Kidney tubule cell (primary cell): ENCODE results near the gene ABLIM2.
"Not testable (repeated sequence)": the region's sequence is repeated elsewhere in the genome, so short reads cannot be mapped to it uniquely, and the experiment has no call there.

ENCODE experiments used
- DNase-seq: peaks from one replicate; pipeline ENCODE4 v3.0.0-alpha.2; 2018; ENCODE audit warnings: low spot score

ABLIM2 gene

DNA sequence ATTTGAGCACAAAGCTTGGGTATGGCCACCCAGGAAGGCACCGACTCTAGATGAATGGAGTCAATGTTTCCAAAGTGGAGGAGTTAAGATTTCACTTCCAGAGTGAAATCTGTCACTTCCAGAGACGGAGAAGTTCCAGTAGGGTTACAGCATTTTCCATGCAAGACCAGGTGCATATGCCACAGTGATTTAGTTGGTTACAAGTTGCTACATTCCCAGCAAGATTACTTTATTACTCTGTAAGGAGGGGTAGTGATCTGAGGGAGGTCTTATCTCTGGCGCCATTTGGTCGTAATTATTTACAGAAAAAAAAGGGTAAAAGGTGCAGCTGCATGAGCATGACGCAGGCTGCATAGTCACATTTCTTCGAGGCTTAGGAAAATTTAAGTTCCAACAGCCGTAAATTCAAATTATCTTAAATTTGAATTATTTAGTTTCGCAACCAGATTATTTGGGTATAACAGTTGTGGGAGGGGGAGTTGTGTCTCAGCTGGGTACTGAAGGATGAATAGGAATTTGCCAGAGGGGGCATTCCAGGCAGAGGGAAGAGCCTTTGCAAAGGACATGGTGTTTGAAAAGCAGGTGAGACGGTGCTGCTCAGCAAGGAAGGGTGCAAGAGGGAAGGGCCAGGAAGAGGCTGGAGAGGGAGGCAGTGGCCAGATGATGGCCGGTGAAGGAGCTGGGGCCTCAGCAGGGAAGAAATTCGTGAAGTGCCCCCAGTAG, 201.5 kb downstream of the ABLIM2 start:
- DNase-seq = no peak

DNA sequence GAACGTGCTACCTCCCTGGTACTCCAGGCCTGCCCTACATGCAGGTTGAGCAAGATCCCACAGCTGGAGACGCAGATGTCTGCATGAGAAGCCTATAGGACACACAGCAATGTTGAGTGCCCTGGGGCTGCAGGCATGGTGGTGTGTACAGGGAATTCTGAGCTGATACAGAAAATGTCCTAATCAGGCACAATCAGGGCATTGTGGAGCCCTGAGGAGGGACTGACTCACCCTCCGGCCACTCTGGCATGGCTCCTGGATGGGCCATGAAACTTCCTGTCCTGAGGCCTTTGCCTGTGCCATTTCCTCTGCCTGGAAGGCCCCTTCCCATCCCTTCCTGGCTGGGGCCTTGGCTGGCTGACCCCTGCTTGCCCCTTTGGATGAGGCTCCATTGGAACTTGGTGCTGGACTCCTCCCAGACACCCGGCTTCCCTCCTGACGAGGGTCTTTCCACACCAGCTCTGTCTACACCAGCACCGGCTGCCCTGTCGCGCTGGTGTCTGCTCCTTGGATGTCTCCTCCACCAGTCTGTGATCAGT, 202.3 kb downstream of the ABLIM2 start:
- DNase-seq = peak; percentile 75

DNA sequence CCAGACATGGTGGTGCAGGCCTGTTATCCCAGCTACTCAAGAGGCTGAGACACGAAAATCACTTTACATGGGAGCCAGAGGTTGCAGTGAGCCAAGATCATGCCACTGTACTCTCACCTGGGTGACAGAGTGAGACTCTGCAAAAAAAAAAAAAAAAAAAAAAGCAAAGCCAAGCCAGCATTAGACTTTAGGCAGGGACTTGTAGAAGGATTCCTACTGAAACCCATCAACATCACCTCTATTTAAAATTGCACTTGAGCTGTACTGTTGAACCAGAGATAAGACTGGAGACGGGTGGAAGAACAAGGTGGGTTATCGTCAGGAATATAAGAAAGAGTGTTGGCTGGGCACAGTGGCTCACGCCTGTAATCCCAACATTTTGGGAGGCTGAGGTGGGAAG, 203.2 kb downstream of the ABLIM2 start:
- DNase-seq = no peak

DNA sequence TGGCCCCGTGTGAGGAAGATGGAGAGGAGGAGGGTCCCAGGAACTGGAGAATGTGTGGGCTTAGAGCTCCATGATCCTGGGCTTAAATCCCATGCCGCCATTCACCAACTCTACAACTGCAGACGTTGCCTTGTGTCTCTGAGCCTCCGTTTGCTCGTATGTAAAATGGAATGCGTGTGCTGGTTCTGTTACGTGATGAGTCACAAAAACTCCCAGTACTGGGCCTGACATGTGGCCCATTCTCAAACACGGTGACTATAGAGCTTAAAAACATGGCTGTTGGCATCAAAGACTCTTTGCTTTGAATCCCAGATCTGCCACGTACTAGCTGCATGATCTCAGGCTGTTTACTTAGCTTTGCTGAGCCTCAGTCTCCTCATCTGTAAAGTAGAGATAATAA, 206.0 kb downstream of the ABLIM2 start:
- DNase-seq = no peak

DNA sequence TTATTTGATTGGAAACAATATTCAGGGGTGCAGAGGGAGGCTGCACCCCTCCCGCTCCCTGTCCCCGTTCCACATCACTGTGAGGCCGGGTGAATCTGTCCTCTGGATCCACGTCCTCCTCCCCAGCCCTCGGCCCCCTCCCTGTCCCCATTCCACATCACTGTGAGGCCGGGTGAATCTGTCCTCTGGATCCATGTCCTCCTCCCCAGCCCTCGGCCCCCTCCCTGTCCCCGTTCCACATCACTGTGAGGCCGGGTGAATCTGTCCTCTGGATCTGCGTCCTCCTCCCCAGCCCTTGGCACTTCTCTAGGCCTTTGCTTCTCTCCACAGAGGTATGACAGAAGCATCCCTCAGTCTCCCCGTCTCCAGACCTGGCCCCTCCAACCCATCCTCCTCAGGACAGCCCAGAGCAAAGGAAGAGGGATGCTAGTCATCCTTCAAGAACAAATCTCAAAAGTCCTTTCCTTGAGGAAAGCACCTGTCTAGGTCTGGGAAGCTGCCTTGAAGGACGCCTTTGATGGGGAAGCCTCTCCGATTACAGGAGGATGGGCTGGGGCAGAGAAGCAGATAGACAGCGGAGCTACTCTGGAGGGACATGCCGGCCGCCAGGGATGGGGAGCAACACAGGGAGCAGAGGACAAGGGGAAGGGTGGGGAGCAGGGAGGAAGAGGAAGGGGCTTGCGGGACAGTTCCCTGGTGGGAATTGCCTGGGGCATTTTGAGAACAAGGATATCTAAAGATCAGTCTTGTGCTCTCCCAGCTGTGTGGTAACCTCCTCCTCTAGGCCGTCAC, 208.1 kb downstream of the ABLIM2 start:
- no peak for DNase-seq

DNA sequence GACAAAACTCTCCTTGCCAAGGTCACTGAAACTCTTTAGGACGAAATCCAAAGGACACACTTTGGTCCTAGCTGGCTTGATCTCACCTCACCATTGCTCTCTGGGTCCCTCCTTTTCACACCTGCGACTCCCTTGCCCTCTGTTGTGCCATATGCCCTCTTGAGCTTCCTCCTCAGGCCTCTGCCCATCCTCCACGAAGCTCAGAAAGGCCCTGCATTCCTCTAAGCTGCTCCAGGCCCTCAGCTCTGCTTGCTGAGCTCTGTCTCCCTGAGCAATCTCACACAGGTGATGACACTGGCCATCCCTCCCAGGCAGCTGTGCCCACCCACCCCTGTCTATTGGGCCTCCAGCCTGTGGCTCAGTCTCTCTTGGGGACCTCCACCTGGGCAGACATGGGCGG, 208.9 kb downstream of the ABLIM2 start:
- no peak for DNase-seq

DNA sequence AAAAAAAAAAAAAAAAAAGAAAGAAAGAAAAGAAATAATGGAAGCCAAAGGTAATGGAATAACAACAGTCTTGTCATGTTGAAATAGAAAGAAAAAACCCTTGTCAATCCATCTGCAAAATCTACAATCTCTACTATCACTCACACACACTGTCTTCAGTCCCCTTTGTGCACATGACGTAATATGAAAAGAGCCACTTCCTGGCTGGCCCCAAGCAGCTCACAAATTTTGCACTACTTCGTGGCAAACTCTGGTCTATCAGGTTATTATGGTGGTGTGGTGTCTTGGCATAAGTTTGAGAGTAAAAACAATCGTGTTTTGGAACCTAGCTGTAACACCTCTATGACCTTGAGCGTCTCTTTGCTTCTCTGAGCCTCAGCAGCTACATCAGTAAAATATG, 210.7 kb downstream of the ABLIM2 start:
- DNase-seq = no peak

DNA sequence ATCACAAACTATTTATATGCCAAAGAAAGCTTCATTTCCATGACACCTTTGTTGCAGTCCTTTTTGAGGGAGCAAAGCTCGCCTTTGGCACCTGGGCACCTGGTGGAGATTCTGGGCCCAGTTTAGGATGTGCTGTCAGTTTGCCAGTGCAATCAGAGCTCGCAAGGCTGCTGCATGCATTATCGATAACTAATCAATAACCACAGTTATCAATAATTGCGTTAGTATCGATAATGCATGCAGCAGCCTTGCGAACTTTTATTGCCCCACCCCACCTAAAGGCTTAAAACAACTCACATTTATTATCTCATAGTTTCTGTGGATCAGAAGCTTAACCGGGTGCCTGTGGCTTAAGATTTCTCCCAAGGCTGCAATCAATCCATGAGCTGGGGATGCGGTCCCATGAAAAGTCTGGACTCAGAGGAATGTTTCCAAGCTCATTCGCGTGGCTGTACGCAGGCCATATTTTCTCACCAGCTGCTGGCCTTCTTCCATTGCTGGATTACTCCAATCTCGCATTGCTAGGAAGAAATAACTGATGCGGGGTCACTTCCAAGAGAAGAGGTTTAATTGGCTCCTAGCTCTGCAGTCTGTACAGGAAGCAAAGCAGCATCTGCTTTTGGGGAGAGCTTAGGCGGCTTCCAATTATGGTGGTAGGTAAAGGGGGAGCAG, 212.8 kb downstream of the ABLIM2 start:
- no peak for DNase-seq

DNA sequence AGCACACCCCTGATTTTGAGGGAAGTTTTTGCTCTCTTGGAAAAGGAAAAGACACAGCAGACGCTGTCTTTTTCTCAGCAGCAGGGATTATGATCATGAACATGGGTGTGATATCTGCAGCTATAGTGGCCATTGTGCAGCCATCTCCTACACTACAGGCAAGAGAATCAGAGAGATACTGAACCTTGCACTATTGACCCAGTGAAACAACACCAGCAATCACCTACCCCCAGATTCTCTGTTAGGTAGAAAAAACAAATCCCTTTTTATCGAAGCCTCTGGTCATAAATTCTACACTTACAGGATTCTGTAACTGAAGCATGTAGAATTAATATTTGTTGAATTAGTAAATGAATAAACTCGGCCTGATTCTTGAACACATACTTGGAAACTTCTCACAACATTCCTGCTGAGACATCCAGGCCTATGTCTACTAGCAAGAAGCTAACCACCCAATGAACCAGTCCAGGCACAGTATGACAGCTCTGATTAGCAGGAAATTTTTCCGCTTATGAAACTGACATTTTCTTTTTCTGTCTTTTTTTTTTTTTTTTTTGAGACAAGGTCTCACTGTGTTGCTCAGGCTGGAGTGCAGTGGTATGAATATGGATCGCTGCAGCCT, 213.9 kb downstream of the ABLIM2 start:
- peak; percentile 67 for DNase-seq

DNA sequence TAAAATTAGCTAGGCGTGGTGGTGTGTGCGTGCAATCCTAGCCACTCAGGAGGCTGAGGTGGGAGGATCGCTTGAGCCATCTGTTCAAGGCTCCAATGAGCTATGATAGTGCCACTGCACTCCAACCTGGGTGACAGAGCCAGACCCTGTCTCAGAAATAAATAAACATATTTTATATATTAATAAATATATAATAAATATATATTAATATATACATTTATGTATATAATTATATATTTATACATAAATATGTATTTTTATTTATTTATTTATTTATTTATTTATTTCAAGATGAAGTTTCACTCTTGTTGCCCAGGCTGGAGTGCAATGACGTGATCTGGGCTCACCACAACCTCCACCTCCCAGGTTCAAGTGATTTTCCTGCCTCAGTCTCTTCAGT, 214.9 kb downstream of the ABLIM2 start:
- not testable (repeated sequence) for DNase-seq

DNA sequence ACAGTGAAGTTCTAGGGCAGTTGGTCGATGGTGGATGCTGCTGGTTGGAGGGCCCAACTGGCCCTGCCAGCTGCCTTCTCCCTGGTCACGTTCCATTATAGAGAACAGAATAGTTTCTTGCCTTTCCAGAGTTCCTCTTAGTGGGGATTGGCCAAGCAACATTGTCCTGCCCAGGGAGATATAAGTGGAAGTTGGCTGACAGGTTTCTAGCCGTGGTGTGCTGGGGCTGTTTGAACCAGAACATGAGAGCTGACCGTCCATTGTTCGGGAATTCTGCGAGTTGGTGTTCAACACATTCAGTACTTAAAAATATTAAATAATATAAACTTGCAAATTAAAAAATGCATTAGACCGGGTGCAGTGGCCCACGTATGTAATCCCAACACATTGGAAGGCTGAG, 215.4 kb downstream of the ABLIM2 start:
- DNase-seq = no peak

DNA sequence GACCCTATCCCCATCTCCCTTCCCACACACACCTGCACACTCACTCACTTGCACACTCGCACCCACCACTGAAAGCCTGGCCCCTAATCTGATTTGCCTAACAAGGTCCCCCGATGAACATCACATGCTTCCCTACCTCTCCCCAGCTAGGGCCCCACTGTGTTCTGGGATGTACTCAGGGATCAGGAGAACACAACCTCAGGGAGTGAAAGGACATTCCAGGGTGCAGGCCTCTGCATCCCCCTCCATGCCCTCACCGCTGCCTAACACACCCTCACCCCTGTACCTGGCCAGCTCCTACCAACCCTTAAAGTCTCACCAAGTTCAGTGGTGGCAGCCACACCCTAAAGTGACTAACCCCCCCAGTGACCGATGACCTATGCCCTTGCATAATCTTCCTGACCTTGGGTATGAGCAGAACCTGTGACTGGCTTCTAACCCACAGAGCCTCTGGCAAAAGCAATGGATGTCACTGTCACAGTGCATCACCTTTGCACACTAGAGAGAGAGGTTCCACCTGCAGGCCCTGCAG, 216.6 kb downstream of the ABLIM2 start:
- DNase-seq = no peak

DNA sequence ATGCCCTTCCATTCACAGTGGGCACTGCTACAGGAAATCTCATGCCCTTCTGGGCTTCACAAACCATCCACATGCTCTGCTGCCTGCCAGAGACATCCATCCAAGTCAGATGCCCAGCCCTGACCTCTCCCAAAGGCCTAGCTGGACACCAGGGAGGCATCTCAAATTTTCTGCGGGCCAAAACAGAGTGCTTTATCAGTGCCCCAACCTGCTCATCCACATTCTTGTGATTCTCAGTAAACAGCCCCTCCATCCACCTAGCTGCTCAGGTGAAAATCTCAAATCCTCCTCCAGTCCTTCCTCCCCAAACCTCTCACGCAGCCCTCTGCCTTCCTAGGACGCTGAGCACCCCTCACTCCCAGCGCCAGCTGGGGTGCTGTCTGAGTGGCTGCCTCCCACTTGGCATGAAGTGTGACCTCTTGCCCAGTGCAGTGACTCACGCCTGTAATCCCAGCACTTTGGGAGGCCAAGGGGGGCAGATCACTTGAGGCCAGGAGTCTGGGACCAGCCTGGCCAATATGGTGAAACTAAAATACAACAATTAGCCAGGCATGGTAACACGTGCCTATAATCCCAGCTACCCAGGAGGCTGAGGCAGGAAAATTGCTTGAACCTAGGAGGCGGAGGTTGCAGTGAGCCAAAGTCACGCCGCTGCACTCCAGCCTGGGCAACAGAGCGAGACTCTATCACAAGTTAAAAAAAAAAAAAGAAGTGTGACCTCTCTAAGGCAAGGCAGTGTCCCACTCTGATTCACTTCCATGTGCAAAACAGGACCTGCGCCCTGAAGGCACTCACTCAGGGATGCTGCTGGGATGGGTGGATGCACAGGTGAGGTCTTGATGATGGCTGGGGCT, 217.3 kb downstream of the ABLIM2 start:
- peak; percentile 61 for DNase-seq

DNA sequence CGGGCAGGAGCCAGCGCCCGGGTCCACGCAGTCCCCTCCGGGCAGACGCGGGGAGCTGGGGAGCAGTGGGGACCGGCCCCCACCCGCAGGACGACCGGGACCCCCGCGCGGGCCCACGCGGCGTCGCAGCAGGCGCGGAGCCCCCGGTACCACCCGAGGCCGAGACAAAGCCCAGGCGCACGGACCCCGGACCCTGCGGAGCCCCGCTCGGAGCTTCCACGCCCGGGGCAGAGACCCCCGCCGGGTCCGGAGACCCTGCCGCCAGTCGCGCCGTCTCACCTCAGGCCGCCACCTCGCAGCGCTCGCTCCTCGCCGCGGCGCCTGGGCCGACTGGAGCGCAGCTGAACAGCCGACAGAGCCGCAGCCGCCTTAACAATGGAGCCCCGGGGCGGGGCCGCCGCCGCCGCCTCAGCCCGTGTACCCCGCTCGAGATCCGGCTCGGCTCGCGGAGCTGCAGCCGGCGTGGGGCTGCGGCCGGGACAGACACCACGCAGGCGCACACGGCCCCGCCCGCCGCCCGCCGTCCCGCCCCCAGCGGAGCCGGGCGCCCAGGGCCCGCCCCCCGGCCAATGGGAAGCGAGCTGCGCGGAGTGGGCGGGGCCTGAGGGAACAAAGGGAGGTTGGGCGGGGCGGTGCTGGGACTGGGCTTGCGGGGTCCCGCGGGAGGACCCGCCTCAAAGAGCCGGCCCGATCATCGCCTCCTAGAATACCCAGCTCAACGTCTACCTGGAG, 219.1 kb downstream of the ABLIM2 start, which contains the start of gene AFAP1:
AFAP1 (minus strand) TSS at position 485 of the 732 bp plus-strand sequence. CDS start 67,783 bp downstream, outside the sequence.
- peak; percentile 91 for DNase-seq

DNA sequence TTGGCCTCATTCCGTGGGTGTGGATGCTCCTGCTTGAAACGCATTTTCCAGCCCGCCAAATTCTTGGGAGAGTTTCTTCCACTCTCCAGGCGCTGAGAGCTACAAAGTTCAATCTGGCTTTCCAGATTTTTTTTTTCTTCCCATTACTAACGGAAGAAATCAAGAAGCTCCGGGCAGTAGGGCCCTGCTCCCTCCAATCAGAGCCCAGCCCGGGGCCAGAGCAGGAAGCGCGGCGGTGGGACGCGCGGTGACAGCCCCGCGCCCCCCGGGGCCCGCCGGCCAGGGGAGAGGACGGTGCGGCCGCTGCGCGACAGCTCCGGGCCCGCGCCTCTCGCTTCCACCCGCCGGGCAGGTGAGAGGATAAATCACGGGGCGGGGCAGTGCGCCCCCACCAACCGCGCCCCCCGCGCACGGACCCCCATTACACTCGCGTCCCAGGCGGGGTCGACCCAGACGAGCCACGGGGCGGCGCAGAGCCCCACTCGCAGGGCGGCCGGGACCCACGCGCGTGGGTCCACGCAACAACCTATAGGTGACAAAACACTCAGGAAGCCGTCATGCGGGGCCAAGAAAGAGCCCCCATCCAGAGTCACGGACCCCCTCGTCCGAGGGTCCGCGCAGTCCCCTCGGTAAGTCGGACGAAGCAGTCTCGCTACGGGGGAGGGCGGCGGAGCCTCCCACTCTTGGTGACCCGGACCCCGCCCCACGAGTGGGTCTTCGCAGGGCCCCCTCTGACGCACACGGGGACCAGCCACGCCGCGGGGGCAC, 219.8 kb downstream of the ABLIM2 start:
- DNase-seq = peak; percentile 36

DNA sequence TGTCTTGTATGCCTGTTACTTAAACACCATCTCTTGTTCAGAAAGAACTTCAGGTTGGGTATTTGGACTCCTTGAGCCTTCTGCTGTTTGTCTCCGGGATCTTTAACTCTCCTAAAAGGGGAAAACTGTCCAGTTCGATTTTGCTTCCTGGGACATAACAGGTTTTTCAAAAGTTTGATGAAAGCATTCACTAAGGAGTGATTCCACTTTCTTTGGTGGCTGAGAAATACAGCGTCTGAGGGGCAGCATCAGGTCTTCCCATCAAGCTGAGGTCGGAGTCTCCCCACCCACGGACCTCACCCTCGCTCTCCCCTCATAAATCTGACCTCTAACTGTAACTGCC, 220.4 kb downstream of the ABLIM2 start:
- DNase-seq = no peak

DNA sequence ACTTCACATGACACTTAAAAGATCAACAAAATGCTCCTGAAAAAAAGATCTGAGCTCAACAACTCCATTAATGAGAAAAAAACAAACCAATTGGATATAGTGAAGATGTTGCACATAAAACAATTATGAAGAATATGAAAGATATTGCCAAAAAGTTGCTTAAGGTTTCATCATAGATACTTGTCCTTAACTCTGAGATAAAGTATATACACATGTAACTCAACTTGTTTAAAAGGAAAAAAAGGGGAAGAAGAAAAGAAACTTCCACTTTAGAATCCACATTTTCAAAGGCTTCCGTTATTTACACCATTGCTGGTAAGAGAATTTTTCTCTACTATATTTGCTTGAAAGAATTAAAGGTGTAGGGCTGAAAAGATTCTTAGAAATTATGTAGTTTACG, 221.6 kb downstream of the ABLIM2 start:
- DNase-seq = no peak

DNA sequence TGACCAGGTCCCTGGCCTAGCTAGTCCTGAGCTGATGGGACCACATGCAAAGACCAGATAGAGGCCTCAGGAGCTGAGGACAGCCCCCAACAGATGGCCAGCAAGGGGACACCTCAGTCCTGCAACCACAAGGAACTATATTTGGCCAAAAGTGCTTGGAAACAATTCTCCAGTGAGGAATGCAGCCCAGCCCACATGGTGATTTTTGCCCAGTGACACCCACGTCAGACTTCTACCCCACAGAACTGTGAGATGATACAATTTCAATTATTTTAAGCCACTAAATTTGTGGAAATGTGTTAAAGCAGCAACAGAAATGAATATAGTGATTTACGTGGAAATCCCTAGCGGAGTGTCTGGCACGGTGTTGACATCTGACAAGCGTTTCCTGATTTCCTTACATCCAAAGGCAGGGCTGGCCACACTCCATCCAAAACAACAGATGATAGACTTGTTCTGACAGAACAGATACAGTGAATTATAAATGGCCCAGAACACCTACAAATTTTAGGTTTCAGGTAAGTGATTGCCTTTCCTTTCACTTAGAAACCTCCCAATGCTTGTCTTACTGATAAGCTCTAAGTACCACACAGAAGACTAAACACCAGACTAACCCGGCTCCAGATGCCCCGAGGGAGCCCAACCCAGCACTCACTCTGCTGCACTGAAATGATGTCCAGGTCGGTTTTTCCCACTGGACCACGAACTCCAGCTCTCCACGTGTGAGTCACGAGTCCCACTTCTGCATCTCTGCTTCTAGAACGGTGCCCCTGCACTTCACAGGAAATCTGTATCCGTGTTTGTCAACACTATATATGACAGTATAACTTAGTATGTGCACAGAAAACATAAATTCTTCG, 224.7 kb downstream of the ABLIM2 start:
- DNase-seq = no peak

DNA sequence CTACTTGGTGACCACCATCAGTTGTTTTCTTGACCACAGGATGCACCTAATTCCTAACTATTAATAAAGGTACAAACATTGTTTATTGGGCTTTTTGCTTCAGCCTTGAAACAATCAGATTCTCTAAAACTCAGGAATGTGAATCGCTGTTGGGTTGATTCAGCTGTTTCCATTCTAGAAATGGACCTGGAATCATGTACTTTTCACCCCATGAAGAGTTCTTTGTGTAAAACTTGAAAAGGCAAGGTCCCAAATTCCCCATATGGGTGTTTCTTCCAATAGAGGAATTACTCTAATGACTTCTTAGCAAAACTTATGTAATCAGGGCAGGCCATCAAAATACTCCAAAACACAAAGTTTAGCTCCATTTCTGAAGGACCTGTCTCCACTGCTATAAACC, 226.3 kb downstream of the ABLIM2 start:
- DNase-seq = no peak
